DMS79 (cell line): Measurements from ENCODE around the gene PCDHB4.
"Not testable (repeated sequence)": the region's sequence is repeated elsewhere in the genome, so short reads cannot be mapped to it uniquely, and the experiment has no call there.

Experiments
- DNase-seq: peaks from one replicate; lab custom pipeline; 2025; lab: John Stamatoyannopoulos, UW

Gene PCDHB4

DNA sequence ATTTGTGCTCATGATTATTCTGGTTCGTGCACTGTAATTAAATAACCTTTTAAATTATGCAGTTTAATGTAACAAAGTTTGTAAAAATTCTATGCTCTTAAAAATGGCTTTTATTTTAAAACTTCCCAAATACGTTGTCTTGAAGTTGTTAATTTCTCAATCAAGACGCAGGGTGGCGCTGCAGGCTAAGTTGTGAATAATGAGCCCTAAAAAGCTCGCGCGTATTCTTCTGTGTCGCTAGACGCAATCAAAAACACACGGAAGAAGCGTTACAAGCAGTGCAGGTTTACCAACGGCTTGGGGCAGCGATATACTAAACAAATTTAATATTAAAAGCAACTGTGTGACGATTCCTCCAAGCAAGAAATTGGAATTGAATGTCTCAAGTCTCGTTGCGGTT, at the start of gene PCDHB4:
TSS of gene PCDHB4 (plus strand) at position 256 of the 400 bp plus-strand sequence. CDS start 181 bp downstream, outside the sequence.
- DNase-seq: no peak

DNA sequence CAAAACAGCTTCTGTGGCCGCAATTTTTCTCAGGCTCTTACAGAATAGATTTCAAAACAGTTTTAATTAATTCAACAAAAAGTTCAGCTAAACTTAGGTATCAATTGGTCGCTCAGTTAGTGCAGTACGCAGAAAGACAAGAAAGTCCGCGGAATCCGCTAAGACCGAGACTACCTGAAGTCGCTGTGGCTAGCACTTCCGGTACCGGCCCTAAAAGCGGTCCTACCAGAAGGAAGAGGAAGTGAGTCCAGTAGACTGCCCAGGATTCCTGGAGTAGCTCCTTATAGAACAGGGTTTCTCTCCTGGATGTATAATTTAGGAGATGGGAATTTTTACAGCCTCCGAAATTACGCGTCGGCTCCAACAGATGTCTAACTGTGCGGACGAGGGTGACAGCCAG, 43.8 kb upstream of the PCDHB4 start:
- no peak for DNase-seq

DNA sequence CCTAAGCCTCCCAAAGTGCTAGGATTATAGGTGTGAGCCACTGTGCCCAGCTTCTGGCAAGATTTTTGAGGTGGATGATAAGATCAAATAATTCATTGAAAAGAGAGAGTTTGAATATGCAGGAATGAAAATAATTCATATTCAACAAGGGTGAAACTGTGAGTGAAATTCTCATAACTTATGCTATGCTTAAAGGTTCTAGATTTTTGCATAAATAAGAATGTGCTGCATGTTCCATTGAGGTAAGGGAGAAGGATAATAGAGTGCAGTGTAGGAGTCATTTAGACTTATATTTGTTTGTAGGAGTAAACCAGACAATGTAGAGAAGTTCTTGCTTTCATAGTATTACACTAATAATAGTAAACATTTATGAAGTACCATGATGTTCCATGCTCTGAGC, 39.4 kb upstream of the PCDHB4 start:
- no peak for DNase-seq

DNA sequence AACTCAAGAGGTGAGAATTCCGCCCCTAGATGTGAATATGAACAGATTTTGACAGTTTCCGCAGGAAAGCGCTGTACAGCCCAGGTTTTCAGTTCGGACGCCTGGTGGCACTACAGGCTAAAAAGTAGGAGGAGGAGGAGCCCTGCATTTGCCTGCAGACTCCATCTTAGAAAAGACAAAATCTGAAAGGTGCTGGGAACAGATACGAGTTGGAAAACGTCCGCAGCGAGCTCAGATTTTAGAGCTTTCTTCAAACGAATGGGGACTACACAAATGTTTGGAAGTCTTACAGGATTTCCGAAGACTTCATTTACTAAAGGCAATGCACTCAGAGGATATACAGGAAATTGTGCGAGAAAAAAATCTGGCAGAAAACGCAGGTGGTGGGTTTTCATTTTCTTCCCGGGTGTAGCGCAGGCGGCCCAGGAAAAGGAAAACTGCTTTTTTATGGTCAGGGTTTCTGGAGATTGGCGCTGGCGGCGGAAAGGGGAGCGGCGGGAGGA, 37.1 kb upstream of the PCDHB4 start:
- peak; percentile 47 for DNase-seq

DNA sequence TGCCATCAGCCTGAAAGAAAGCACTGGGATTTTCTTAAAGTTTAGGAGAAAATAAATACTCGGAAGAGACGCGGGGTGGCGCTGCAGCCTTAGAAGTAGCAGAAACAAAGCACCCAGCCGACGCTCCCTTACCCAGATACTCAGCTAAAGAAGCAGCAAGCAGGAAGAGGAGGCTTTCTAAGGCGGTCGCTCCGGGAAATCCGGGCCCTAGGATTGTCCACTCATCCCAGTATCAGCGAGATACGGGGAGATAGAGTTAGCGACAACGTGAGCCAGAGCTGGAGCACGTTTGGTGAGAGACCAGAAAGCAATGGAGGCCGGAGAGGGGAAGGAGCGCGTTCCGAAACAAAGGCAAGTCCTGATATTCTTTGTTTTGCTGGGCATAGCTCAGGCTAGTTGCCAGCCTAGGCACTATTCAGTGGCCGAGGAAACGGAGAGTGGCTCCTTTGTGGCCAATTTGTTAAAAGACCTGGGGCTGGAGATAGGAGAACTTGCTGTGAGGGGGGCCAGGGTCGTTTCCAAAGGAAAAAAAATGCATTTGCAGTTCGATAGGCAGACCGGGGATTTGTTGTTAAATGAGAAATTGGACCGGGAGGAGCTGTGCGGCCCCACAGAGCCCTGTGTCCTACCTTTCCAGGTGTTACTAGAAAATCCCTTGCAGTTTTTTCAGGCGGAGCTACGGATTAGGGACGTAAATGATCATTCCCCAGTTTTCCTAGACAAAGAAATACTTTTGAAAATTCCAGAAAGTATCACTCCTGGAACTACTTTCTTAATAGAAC, 26.9 kb upstream of the PCDHB4 start, which contains the start of gene PCDHB2:
TSS of gene PCDHB2 (plus strand) at position 135 of the 782 bp plus-strand sequence. CDS start at position 311, 176 bp downstream.
- DNase-seq: no peak

DNA sequence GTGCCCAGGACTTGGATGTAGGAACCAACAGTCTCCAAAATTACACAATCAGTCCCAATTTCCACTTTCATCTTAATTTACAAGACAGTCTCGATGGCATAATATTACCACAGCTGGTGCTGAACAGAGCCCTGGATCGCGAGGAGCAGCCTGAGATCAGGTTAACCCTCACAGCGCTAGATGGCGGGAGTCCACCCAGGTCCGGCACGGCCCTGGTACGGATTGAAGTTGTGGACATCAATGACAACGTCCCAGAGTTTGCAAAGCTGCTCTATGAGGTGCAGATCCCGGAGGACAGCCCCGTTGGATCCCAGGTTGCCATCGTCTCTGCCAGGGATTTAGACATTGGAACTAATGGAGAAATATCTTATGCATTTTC, 26.4 kb upstream of the PCDHB4 start:
- DNase-seq: no peak

DNA sequence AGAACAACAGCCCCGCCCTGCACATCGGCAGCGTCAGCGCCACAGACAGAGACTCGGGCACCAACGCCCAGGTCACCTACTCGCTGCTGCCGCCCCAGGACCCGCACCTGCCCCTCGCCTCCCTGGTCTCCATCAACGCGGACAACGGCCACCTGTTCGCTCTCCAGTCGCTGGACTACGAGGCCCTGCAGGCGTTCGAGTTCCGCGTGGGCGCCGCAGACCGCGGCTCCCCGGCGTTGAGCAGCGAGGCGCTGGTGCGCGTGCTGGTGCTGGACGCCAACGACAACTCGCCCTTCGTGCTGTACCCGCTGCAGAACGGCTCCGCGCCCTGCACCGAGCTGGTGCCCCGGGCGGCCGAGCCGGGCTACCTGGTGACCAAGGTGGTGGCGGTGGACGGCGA, 25.4 kb upstream of the PCDHB4 start:
- not testable (repeated sequence) for DNase-seq

DNA sequence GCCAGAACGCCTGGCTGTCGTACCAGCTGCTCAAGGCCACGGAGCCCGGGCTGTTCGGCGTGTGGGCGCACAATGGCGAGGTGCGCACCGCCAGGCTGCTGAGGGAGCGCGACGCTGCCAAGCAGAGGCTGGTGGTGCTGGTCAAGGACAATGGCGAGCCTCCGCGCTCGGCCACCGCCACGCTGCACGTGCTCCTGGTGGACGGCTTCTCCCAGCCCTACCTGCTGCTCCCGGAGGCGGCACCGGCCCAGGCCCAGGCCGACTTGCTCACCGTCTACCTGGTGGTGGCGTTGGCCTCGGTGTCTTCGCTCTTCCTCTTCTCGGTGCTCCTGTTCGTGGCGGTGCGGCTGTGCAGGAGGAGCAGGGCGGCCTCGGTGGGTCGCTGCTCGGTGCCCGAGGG, 25.0 kb upstream of the PCDHB4 start:
- DNase-seq: not testable (repeated sequence)

DNA sequence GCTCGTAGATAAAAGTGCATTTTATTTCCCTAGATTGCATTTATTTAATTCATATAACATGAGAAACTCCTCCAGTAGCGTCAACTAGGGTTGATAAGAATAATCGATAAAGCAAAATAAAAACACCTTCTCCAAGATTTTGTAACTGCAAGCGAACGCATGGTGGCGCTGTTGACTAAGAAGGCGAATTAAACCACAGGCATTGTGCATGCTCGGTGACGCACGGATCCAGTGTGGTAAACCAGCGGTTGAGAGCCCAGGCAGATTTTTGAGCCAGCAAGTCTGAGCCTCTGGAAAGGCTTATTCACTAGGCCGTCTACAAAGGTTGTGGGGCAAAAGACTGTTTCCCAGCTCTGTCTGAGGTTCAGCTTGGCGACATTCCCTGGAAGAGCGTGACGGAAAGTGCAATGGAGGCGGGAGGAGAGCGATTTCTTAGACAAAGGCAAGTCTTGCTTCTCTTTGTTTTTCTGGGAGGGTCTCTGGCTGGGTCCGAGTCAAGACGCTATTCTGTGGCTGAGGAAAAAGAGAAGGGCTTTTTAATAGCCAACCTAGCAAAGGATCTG, 21.3 kb upstream of the PCDHB4 start, which contains the start of gene PCDHB3:
TSS of gene PCDHB3 (plus strand) at position 231 of the 563 bp plus-strand sequence. CDS start at position 408, 177 bp downstream.
- no peak for DNase-seq

DNA sequence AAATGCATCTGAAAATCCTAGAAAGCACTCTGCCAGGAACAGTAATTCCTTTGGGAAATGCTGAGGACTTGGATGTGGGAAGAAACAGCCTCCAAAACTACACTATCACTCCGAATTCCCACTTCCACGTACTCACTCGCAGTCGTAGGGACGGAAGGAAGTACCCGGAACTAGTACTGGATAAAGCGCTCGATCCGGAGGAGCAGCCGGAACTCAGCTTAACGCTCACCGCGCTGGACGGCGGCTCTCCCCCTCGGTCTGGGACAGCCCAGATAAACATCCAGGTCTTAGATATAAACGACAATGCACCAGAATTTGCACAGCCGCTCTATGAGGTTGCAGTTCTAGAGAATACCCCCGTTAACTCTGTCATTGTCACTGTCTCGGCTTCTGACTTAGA, 20.6 kb upstream of the PCDHB4 start:
- DNase-seq: no peak

DNA sequence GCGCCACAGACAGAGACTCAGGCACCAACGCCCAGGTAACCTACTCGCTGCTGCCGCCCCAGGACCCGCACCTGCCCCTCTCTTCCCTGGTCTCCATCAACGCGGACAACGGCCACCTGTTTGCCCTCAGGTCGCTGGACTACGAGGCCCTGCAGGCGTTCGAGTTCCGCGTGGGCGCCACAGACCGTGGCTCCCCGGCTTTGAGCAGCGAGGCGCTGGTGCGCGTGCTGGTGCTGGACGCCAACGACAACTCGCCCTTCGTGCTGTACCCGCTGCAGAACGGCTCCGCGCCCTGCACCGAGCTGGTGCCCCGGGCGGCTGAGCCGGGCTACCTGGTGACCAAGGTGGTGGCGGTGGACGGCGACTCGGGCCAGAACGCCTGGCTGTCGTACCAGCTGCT, 19.5 kb upstream of the PCDHB4 start:
- not testable (repeated sequence) for DNase-seq

DNA sequence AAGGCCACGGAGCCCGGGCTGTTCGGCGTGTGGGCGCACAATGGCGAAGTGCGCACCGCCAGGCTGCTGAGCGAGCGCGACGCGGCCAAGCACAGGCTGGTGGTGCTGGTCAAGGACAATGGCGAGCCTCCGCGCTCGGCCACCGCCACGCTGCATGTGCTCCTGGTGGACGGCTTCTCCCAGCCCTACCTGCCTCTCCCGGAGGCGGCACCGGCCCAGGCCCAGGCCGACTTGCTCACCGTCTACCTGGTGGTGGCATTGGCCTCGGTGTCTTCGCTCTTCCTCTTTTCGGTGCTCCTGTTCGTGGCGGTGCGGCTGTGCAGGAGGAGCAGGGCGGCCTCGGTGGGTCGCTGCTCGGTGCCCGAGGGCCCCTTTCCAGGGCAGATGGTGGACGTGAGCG, 19.1 kb upstream of the PCDHB4 start:
- DNase-seq: not testable (repeated sequence)

DNA sequence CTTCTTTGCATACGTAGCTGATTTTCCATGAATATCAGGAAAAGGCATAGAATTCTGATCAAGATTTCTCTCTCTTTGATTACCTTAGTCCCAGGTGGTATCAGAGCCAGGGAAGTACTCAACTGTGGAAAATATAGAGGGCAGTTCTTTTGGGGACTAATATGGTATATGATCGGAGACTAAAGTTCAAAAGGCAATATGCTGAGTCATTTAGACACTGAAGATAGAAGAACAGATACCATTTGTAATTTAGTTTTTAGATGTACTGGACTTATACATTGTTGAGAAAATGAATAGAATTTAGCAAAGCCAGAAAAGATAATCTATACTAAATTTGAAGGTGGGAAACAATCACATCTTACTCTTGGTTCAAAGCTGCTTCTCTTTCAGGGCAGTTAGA, 16.3 kb upstream of the PCDHB4 start:
- no peak for DNase-seq

DNA sequence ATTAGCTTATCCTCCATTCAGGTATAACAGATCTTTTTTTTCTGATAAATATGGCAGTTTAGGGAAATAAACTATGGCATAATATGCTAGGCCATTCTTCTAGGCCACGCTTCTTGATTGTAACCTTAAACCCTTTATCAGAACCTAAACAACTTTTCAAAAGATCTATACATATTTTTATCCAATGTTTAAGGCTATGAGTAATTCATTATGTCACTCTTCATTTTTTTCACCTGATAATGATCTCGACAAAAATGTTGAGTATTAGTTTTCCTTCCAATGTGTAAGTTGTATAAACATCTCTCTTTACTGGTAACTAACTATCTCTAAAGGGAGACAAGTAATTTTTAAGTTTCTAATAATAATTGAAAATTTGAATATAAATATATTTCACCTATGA, 2.4 kb upstream of the PCDHB4 start:
- DNase-seq: no peak

DNA sequence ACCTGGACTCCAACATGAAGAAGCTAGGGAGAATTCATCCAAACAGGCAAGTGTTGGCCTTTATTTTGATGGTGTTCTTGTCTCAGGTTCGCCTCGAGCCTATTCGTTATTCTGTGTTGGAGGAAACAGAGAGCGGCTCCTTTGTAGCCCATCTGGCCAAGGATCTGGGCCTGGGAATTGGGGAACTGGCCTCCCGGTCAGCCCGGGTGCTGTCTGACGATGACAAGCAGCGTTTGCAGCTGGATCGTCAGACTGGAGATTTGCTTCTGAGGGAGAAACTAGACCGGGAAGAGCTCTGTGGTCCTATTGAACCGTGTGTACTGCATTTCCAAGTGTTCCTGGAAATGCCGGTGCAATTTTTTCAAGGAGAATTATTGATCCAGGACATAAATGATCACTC, 367 bp downstream of the PCDHB4 start:
- no peak for DNase-seq

DNA sequence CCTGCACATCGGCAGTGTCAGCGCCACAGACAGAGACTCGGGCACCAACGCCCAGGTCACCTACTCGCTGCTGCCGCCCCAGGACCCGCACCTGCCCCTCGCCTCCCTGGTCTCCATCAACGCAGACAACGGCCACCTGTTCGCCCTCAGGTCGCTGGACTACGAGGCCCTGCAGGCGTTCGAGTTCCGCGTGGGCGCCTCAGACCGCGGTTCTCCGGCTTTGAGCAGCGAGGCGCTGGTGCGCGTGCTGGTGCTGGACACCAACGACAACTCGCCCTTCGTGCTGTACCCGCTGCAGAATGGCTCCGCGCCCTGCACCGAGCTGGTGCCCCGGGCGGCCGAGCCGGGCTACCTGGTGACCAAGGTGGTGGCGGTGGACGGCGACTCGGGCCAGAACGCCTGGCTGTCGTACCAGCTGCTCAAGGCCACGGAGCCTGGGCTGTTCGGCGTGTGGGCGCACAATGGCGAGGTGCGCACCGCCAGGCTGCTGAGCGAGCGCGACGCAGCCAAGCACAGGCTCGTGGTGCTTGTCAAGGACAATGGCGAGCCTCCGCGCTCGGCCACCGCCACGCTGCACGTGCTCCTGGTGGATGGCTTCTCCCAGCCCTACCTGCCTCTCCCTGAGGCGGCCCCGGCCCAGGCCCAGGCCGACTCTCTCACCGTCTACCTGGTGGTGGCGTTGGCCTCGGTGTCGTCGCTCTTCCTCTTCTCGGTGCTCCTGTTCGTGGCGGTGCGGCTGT, 1.9 kb downstream of the PCDHB4 start:
- DNase-seq: not testable (repeated sequence)

DNA sequence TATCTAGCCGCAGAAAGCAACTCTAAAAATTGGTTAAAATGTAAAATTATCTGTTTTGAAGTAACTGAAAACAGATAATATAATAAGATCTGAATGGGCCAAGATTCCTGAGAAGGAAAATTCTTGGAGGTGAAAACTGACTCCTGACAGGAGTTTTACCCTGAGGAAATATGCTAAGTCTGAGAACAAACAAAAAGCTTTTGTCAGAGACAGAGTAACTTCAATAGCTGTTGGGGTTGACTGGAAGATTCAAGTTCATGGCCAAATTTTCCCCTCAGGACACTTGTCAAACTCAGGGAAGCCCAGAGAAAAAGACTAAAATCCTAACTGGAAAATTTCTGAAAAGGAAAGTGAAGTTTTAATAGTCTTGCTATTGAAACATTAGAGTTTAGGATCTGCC, 5.7 kb downstream of the PCDHB4 start:
- DNase-seq: no peak

DNA sequence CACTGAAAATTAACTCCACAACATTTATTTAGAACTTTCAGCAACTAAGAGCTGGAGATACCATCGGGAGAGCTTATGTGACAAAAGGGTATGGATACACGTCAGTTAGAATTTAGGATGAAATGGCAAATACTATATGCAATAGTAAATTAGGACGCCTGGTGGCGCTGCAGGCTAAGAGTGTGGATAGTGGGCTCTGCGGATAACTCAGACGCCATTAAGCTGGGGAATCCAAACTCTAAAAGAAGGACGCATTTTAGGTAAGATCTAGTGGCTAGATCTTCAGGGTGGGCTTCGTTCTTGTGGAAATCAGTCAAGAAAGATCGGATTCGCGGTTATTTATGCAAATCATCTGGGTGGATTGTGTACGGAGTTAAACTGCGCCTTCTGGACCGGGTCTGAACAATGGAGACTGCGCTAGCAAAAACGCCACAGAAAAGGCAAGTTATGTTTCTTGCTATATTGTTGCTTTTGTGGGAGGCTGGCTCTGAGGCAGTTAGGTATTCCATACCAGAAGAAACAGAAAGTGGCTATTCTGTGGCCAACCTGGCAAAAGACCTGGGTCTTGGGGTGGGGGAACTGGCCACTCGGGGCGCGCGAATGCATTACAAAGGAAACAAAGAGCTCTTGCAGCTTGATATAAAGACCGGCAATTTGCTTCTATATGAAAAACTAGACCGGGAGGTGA, 13.6 kb downstream of the PCDHB4 start, which contains the start of gene PCDHB5:
TSS of gene PCDHB5 (plus strand) at position 177 of the 688 bp plus-strand sequence. CDS start at position 406, 229 bp downstream.
- DNase-seq: no peak

DNA sequence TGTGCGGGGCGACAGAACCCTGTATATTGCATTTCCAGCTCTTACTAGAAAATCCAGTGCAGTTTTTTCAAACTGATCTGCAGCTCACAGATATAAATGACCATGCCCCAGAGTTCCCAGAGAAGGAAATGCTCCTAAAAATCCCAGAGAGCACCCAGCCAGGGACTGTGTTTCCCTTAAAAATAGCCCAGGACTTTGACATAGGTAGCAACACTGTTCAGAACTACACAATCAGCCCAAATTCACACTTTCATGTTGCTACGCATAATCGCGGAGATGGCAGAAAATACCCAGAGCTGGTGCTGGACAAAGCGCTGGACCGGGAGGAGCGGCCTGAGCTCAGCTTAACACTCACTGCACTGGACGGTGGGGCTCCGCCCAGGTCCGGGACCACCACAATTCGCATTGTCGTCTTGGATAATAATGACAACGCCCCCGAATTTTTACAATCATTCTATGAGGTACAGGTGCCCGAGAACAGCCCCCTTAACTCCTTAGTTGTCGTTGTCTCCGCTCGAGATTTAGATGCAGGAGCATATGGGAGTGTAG, 14.2 kb downstream of the PCDHB4 start:
- DNase-seq: no peak

DNA sequence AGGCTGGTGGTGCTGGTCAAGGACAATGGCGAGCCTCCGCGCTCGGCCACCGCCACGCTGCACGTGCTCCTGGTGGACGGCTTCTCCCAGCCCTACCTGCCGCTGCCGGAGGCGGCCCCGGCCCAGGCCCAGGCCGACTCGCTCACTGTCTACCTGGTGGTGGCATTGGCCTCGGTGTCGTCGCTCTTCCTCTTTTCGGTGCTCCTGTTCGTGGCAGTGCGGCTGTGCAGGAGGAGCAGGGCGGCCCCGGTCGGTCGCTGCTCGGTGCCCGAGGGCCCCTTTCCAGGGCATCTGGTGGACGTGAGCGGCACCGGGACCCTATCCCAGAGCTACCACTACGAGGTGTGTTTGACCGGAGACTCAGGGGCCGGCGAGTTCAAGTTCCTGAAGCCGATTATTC, 15.7 kb downstream of the PCDHB4 start:
- DNase-seq: not testable (repeated sequence)

DNA sequence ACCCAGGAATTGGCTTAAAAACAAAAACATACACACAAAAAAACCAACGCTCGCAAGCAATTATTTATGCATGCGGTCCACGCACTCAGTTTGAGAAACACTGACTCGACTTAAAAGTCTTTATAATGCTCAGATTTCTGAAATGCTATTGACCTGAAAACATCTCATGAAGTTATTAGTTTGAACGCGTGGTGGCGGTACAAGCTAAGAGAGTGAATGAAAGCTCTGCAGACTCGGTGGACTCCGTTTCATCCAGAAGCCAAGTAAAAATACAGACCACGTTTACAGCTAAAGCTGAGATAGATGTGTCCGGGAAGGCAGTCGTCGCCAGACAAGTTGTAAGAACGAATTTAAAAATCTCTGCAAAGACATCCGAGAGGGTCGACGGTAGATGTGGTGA, 28.2 kb downstream of the PCDHB4 start, which contains the start of gene PCDHB6:
TSS of gene PCDHB6 (plus strand) at position 246 of the 400 bp plus-strand sequence. CDS start 201 bp downstream, outside the sequence.
- no peak for DNase-seq
